Measurements from ENCODE around the gene TASOR2. TPM values are rescaled to one million over a fixed set of nuclear protein-coding genes. Genes with fewer than 3 reads are reported as not detected.

The TASOR2 gene
- total RNA-seq, 1 donor from 2014 or later = 60.1 TPM

- DNase-seq (ENCODE audit: low read depth) = no peak
- H3K4me3 ChIP-seq (ENCODE audit: low read depth, low read length) = no peak overlapping the region
- H3K36me3 ChIP-seq (ENCODE audit: control insufficient read depth, insufficient read depth, low read length) = no peaks in the 10 kb centered on the region
- no peak for TF ChIP-seq CTCF (IDR thresholded peaks at IDR 0.05; ENCODE audit: insufficient read depth, low read length, poor library complexity, severe bottlenecking)
- H3K27me3 ChIP-seq (ENCODE audit: control insufficient read depth, insufficient read depth, low read length) = no peaks in the 10 kb centered on the region
Observed at GRCh38 chr10:5683065-5683464, 1.6 kb upstream of the TASOR2 start.

- no peaks in the 10 kb centered on the region for H3K36me3 ChIP-seq (ENCODE audit: control insufficient read depth, insufficient read depth, low read length)
- DNase-seq (ENCODE audit: low read depth) = peak; percentile 43
- peak; percentile 63 for TF ChIP-seq CTCF (IDR thresholded peaks at IDR 0.05; ENCODE audit: insufficient read depth, low read length, poor library complexity, severe bottlenecking)
Observed at GRCh38 chr10:5684971-5685763, 529 bp downstream of the TASOR2 start.

GRCh38 chr10:5685764-5686240, 1.2 kb downstream of the TASOR2 start:
- H3K4me3 ChIP-seq (ENCODE audit: low read depth, low read length) = peak overlapping the region; percentile 94
- no peaks in the 10 kb centered on the region for H3K36me3 ChIP-seq (ENCODE audit: control insufficient read depth, insufficient read depth, low read length)
- DNase-seq (ENCODE audit: low read depth) = no peak
- H3K27me3 ChIP-seq (ENCODE audit: control insufficient read depth, insufficient read depth, low read length) = no peaks in the 10 kb centered on the region
- no peak for TF ChIP-seq CTCF (IDR thresholded peaks at IDR 0.05; ENCODE audit: insufficient read depth, low read length, poor library complexity, severe bottlenecking)

More at GRCh38 chr10:5684971-5685763, 529 bp downstream of the TASOR2 start:
- Histone ChIP-seq H3K27me3 (ENCODE audit: control insufficient read depth, insufficient read depth, low read length) (no peaks in the 10 kb centered on the region), H3K4me3 (ENCODE audit: low read depth, low read length) (peak overlapping the region; percentile 94)

- no peak overlapping the region for H3K4me3 ChIP-seq (ENCODE audit: low read depth, low read length)
- TF ChIP-seq CTCF (IDR thresholded peaks at IDR 0.05; ENCODE audit: insufficient read depth, low read length, poor library complexity, severe bottlenecking) = no peak
- no peaks in the 10 kb centered on the region for H3K36me3 ChIP-seq (ENCODE audit: control insufficient read depth, insufficient read depth, low read length)
- DNase-seq (ENCODE audit: low read depth) = no peak
- no peaks in the 10 kb centered on the region for H3K27me3 ChIP-seq (ENCODE audit: control insufficient read depth, insufficient read depth, low read length)
Observed at GRCh38 chr10:5688587-5688986, 3.9 kb downstream of the TASOR2 start.

GRCh38 chr10:5691786-5692185, 7.1 kb downstream of the TASOR2 start:
- Histone ChIP-seq H3K36me3 (ENCODE audit: control insufficient read depth, insufficient read depth, low read length) (no peaks in the 10 kb centered on the region), H3K27me3 (ENCODE audit: control insufficient read depth, insufficient read depth, low read length) (no peaks in the 10 kb centered on the region), H3K4me3 (ENCODE audit: low read depth, low read length) (no peak overlapping the region)
- DNase-seq (ENCODE audit: low read depth) = no peak
- no peak for TF ChIP-seq CTCF (IDR thresholded peaks at IDR 0.05; ENCODE audit: insufficient read depth, low read length, poor library complexity, severe bottlenecking)

Measured in kidney epithelial cell (primary cell).